Measurements from ENCODE around the gene GNAQ. TPM values are rescaled to one million over a fixed set of nuclear protein-coding genes. Genes with fewer than 3 reads are reported as not detected.

GNAQ gene
- polyA plus RNA-seq, 2 of the 4 experiments (the other 2 are of a cell fraction), result 17.9 to 60.0 TPM

GRCh38 chr9:77744841-77745430, 286.7 kb downstream of the GNAQ start:
- no peak for TF ChIP-seq HES2 (IDR thresholded peaks at IDR 0.05)
- TF ChIP-seq CHD2 (IDR thresholded peaks at IDR 0.05; ENCODE audit: low read length, partially characterized antibody), result no peak
- TF ChIP-seq HOXB5 (CRISPR knock-in tag; IDR thresholded peaks at IDR 0.05), result no peak
- no peak for TF ChIP-seq GATA3 (IDR thresholded peaks at IDR 0.05; ENCODE audit: borderline replicate concordance)
- no peak for TF ChIP-seq HMGXB4 (CRISPR knock-in tag; IDR thresholded peaks at IDR 0.05; ENCODE audit: borderline replicate concordance)
- no peak overlapping the region for H3K4me2 ChIP-seq
- peaks cover 7% of the 10 kb centered on the region; the same call in 1 of the 3 replicates for H3K4me1 ChIP-seq
- H3K4me3 ChIP-seq, result no peak overlapping the region
- ChIA-PET CTCF (interaction anchor here (0.6 to 12.3 kb wide), 2 partner anchors 286 to 361 kb away, joined by 3 to 161 read pairs; no protein-coding TSS in a partner anchor), POLR2A (no interaction called here)
- H3K9me3 ChIP-seq, result no peaks in the 10 kb centered on the region
- H3K27ac ChIP-seq, result no peak overlapping the region
- FAIRE-seq, result no peak
- ATAC-seq, result no peak
- WGBS (ENCODE audit: missing lambda C conversion rate), result 52% methylated on average over 6 of the region's 6 CpGs
- no peak for DNase-seq (ENCODE audit: low read depth in 1 of 2, low spot score in 1 of 2)

- no peak for TF ChIP-seq HDAC2 (IDR thresholded peaks at IDR 0.05)
- TF ChIP-seq KDM5A (IDR thresholded peaks at IDR 0.05), result no peak
- no peak for TF ChIP-seq POLR2A (IDR thresholded peaks at IDR 0.05; ENCODE audit: low read length)
- TF ChIP-seq NPAS2 (CRISPR knock-in tag; IDR thresholded peaks at IDR 0.05; ENCODE audit: borderline replicate concordance), result no peak
- no peak for TF ChIP-seq RNF2 (IDR thresholded peaks at IDR 0.05; ENCODE audit: borderline replicate concordance, low read depth)
- TF ChIP-seq MAX (IDR thresholded peaks at IDR 0.05), result no peak
- no peak for TF ChIP-seq PBX3 (IDR thresholded peaks at IDR 0.05)
- TF ChIP-seq BCL3 (IDR thresholded peaks at IDR 0.05), result no peak
- no peak for TF ChIP-seq SMC3 (IDR thresholded peaks at IDR 0.05)
- Histone ChIP-seq H3K9me3 (no peaks in the 10 kb centered on the region), H3K4me3 (no peak overlapping the region), H3K4me1 (peaks cover 7% of the 10 kb centered on the region; the same call in 1 of the 3 replicates), H3K27ac (no peak overlapping the region), H3K4me2 (no peak overlapping the region)
- ATAC-seq (no peak), DNase-seq (ENCODE audit: low read depth in 1 of 2, low spot score in 1 of 2) (no peak), FAIRE-seq (no peak)
- POLR2A ChIA-PET, result no interaction called here
- CTCF ChIA-PET, result interaction anchor here (0.6 to 12.3 kb wide), 4 partner anchors 9 to 310 kb away, joined by 4 to 161 read pairs (median 8); no protein-coding TSS in a partner anchor
- WGBS (ENCODE audit: missing lambda C conversion rate), result 83% methylated on average over 1 of the region's 1 CpG
Measured at GRCh38 chr9:77743386-77743785, 288.2 kb downstream of the GNAQ start.

DNA sequence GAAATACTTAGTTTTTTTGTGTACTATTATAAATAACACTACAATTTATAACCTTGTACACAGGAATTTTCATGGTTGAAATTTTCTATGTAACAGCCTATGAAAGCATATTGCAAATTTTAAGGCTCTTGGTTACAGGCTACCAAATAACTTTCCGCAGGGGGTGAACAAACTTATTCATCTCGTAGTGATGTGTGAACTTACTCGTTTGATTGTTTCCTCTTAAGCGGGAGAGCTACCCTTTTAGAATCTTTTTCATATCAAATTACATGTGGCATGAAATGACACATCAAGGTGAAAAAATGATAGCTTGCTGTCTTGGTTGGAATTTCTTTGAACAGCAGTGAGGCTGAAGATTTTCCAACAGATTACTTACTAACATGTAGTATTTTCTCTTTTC, 292.7 kb downstream of the GNAQ start:
- ATAC-seq (no peak), FAIRE-seq (no peak), DNase-seq (ENCODE audit: low read depth in 1 of 2, low spot score in 1 of 2) (no peak)
- Histone ChIP-seq H3K4me3 (no peak overlapping the region), H3K27ac (no peak overlapping the region), H3K4me2 (no peak overlapping the region), H3K9me3 (no peaks in the 10 kb centered on the region), H3K4me1 (peaks cover 7% of the 10 kb centered on the region; the same call in 1 of the 3 replicates)
- POLR2A ChIA-PET, result no interaction called here
- CTCF ChIA-PET, result interaction anchor here (0.6 to 1.8 kb wide), 3 partner anchors 12 to 281 kb away, joined by 3 to 11 read pairs (median 3); no protein-coding TSS in a partner anchor
- 89% methylated on average over 4 of the region's 4 CpGs for whole genome bisulfite sequencing (ENCODE audit: missing lambda C conversion rate)
- TF ChIP-seq, protein P1, sequence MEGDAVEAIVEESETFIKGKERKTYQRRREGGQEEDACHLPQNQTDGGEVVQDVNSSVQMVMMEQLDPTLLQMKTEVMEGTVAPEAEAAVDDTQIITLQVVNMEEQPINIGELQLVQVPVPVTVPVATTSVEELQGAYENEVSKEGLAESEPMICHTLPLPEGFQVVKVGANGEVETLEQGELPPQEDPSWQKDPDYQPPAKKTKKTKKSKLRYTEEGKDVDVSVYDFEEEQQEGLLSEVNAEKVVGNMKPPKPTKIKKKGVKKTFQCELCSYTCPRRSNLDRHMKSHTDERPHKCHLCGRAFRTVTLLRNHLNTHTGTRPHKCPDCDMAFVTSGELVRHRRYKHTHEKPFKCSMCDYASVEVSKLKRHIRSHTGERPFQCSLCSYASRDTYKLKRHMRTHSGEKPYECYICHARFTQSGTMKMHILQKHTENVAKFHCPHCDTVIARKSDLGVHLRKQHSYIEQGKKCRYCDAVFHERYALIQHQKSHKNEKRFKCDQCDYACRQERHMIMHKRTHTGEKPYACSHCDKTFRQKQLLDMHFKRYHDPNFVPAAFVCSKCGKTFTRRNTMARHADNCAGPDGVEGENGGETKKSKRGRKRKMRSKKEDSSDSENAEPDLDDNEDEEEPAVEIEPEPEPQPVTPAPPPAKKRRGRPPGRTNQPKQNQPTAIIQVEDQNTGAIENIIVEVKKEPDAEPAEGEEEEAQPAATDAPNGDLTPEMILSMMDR (IDR thresholded peaks at IDR 0.05), result no peak
- TF ChIP-seq NFE2L2 (conservative IDR thresholded peaks at IDR 0.05; ENCODE audit: low read length) (no peak), MAFK (IDR thresholded peaks at IDR 0.05; ENCODE audit: partially characterized antibody) (no peak), NR3C1 (IDR thresholded peaks at IDR 0.05) (no peak), CHD2 (IDR thresholded peaks at IDR 0.05; ENCODE audit: low read length, partially characterized antibody) (no peak), KDM5A (IDR thresholded peaks at IDR 0.05) (no peak), NPAS2 (CRISPR knock-in tag; IDR thresholded peaks at IDR 0.05; ENCODE audit: borderline replicate concordance) (no peak), RARB (CRISPR knock-in tag; IDR thresholded peaks at IDR 0.05) (no peak), POLR2AphosphoS2 (conservative IDR thresholded peaks at IDR 0.05; ENCODE audit: low read length) (no peak), BHLHE40 (IDR thresholded peaks at IDR 0.05; ENCODE audit: low read depth, low read length) (no peak), ELK1 (IDR thresholded peaks at IDR 0.05; ENCODE audit: low read depth, low read length) (no peak), MAX (IDR thresholded peaks at IDR 0.05) (no peak), JUNB (IDR thresholded peaks at IDR 0.05) (no peak), GATA3 (IDR thresholded peaks at IDR 0.05; ENCODE audit: borderline replicate concordance) (no peak), POLR2A (IDR thresholded peaks at IDR 0.05; ENCODE audit: low read length) (no peak), SREBF2 (IDR thresholded peaks at IDR 0.05) (no peak), TFCP2L1 (CRISPR knock-in tag; IDR thresholded peaks at IDR 0.05) (no peak), ZSCAN20 (CRISPR knock-in tag; IDR thresholded peaks at IDR 0.05) (no peak), RCOR1 (IDR thresholded peaks at IDR 0.05; ENCODE audit: low read depth, low read length) (no peak)
